Loucy (cell line): ENCODE results near the gene CEACAM8.
"Not testable (repeated sequence)": the region's sequence is repeated elsewhere in the genome, so short reads cannot be mapped to it uniquely, and the experiment has no call there.

Experiments
- EZH2phosphoT487 ChIP-seq: fragments of 200-600 bp; IDR thresholded peaks from 2 replicates; pipeline ENCODE4 v1.6.1; 2018; ENCODE audit warnings: antibody characterized with exemption, mild to moderate bottlenecking, moderate library complexity, borderline replicate concordance
- TF ChIP-seq, protein P1 (sequence below): fragments of 200-600 bp; sonication (generic); conservative IDR thresholded peaks from 2 replicates; pipeline ENCODE4 v1.5.1; 2014; ENCODE audit warnings: mild to moderate bottlenecking, antibody characterized with exemption, low read length

DNA sequence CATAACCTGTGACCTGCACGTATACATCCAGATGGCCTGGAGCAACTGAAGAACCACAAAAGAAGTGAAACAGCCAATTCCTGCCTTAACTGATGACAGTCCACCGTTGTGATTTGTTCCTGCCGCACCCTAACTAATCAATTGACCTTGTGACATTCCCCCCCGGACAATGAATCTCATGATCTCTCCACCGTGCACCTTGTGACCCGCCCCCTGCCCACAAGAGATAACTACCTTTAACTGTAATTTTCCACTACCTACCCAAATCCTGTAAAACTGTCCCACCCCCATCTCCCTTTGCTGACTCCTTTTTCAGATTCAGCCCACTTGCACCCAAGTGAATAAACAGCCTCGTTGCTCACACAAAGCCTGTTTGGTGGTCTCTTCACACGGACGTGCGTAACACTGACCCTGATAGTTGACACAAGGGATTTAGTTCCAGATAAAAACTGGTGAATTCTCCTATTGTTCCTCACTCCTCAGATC, 37.3 kb downstream of the CEACAM8 start:
- TF ChIP-seq, protein P1, sequence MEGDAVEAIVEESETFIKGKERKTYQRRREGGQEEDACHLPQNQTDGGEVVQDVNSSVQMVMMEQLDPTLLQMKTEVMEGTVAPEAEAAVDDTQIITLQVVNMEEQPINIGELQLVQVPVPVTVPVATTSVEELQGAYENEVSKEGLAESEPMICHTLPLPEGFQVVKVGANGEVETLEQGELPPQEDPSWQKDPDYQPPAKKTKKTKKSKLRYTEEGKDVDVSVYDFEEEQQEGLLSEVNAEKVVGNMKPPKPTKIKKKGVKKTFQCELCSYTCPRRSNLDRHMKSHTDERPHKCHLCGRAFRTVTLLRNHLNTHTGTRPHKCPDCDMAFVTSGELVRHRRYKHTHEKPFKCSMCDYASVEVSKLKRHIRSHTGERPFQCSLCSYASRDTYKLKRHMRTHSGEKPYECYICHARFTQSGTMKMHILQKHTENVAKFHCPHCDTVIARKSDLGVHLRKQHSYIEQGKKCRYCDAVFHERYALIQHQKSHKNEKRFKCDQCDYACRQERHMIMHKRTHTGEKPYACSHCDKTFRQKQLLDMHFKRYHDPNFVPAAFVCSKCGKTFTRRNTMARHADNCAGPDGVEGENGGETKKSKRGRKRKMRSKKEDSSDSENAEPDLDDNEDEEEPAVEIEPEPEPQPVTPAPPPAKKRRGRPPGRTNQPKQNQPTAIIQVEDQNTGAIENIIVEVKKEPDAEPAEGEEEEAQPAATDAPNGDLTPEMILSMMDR: not testable (repeated sequence)
- TF ChIP-seq EZH2phosphoT487: not testable (repeated sequence)
